ENCODE results near the gene C2orf72. TPM values are rescaled to one million over a fixed set of nuclear protein-coding genes. Genes with fewer than 3 reads are reported as not detected.

C2orf72 gene
- total and polyA plus RNA-seq, 2 of the 4 experiments (the other 2 are of a cell fraction) = 0.09 to 0.18 TPM

GRCh38 chr2:231036578-231037106 is 681 bp upstream of the C2orf72 start:
- no peak overlapping the region for H2AK9ac ChIP-seq (replicated peaks; ENCODE audit: low read depth, low read length, poor library complexity)
- H4K8ac ChIP-seq (ENCODE audit: low read depth in 2 of 2, low read length in 2 of 2) = no peak overlapping the region
- dilution Hi-C loops (cut with HindIII; ENCODE audit: low sequenced_read_pairs, unreplicated experiment) (no loop called here), intact Hi-C loops (cut with micrococcal nuclease) (no loop called here), in situ Hi-C loops (cut with MboI; ENCODE audit: low sequenced_read_pairs) (no loop called here)
- no peaks in the 10 kb centered on the region for H3K79me1 ChIP-seq (ENCODE audit: low read depth in 1 of 2, low read length in 2 of 2)
- no peak overlapping the region for H3K4me3 ChIP-seq (ENCODE audit: insufficient read depth, low read depth, low read length)
- H4K91ac ChIP-seq (ENCODE audit: insufficient read depth, low read depth, low read length) = no peak overlapping the region
- H3K9me1 ChIP-seq (ENCODE audit: insufficient read depth, low read length) = peaks cover 2% of the 10 kb centered on the region; the same call in 1 of the 2 replicates
- WGBS, 2 experiments (ENCODE audit: extremely low coverage in 2 of 2, insufficient read length in 1 of 2) = 20% methylated on average over 1 of the region's 12 CpGs; no CpG with 5 or more reads in 1 of the 2 experiments
- no peak overlapping the region for H3K4ac ChIP-seq (ENCODE audit: low read depth, low read length)
- H3K4me2 ChIP-seq (ENCODE audit: low read depth, low read length) = no peak overlapping the region
- no peaks in the 10 kb centered on the region for H3K4me1 ChIP-seq (ENCODE audit: control insufficient read depth, insufficient read depth, low read length)
- H2BK120ac ChIP-seq (ENCODE audit: low read depth, low read length) = no peak overlapping the region
- ATAC-seq (ENCODE audit: low read depth) = no peak
- no peak overlapping the region for H3K56ac ChIP-seq (ENCODE audit: extremely low read depth, insufficient read depth, low read length)
- H3K23ac ChIP-seq (ENCODE audit: low read depth, low read length) = no peak overlapping the region
- H3K27me3 ChIP-seq (ENCODE audit: control insufficient read depth, insufficient read depth, low read length) = peaks cover 74% of the 10 kb centered on the region
- H3K36me3 ChIP-seq (ENCODE audit: control insufficient read depth, insufficient read depth, low read length) = no peaks in the 10 kb centered on the region
- no TSS peak for BruUV-seq (replicated peaks)
- no peaks in the 10 kb centered on the region for H4K20me1 ChIP-seq (ENCODE audit: insufficient read depth, low read length)
- H3K9ac ChIP-seq (ENCODE audit: low read depth, low read length) = no peak overlapping the region
- H3K14ac ChIP-seq (replicated peaks; ENCODE audit: low read depth, low read length) = no peak overlapping the region
- H2BK20ac ChIP-seq (ENCODE audit: low read depth, low read length) = no peak overlapping the region
- H3K27ac ChIP-seq (ENCODE audit: insufficient read depth, low read length) = no peak overlapping the region
- ChIA-PET POLR2A (ENCODE audit: unreplicated experiment) (no interaction called here), CTCF (no interaction called here)
- no peak overlapping the region for H2BK5ac ChIP-seq (ENCODE audit: low read depth, low read length, poor library complexity, severe bottlenecking)
- no peak overlapping the region for H2AFZ ChIP-seq (replicated peaks; ENCODE audit: low read length, poor library complexity)
- H4K5ac ChIP-seq (ENCODE audit: low read depth, low read length) = no peak overlapping the region
- peaks cover 3% of the 10 kb centered on the region; the same call in 1 of the 2 replicates for H3K9me3 ChIP-seq (ENCODE audit: control insufficient read depth, insufficient read depth, low read length)
- H2AK5ac ChIP-seq (ENCODE audit: low read depth, low read length) = no peak overlapping the region
- no peak for DNase-seq
- TF ChIP-seq MXI1 (IDR thresholded peaks at IDR 0.05; ENCODE audit: borderline replicate concordance, low read depth, low read length) (no peak), RFX5 (IDR thresholded peaks at IDR 0.05; ENCODE audit: low read depth, low read length) (no peak), POLR2A (IDR thresholded peaks at IDR 0.05; ENCODE audit: low read depth, low read length) (no peak), CHD1 (IDR thresholded peaks at IDR 0.05; ENCODE audit: low read depth, low read length) (no peak), SMC3 (IDR thresholded peaks at IDR 0.05; ENCODE audit: low read depth, low read length) (no peak), USF2 (IDR thresholded peaks at IDR 0.05; ENCODE audit: low read depth, low read length) (no peak), CTCF (conservative IDR thresholded peaks at IDR 0.05; ENCODE audit: low read depth, low read length) (no peak), CEBPB (IDR thresholded peaks at IDR 0.05; ENCODE audit: low read depth, low read length) (no peak), RAD21 (IDR thresholded peaks at IDR 0.05; ENCODE audit: low read length) (no peak), FOS (IDR thresholded peaks at IDR 0.05; ENCODE audit: low read depth, low read length) (no peak), MAFK (IDR thresholded peaks at IDR 0.05; ENCODE audit: low read depth, low read length) (no peak), NFE2L2 (IDR thresholded peaks at IDR 0.05; ENCODE audit: low read depth, low read length) (no peak), ELK1 (IDR thresholded peaks at IDR 0.05; ENCODE audit: borderline replicate concordance, low read depth, low read length) (no peak), MAZ (IDR thresholded peaks at IDR 0.05; ENCODE audit: borderline replicate concordance, low read depth, low read length) (no peak), BHLHE40 (IDR thresholded peaks at IDR 0.05; ENCODE audit: low read depth, low read length) (no peak), RCOR1 (IDR thresholded peaks at IDR 0.05; ENCODE audit: insufficient replicate concordance, low read length) (no peak)
- no peak overlapping the region for H2BK15ac ChIP-seq (ENCODE audit: low read depth, low read length)
- H3K18ac ChIP-seq (ENCODE audit: low read depth, low read length) = no peak overlapping the region

All from IMR-90 (cell line).